NCI-H69 (cell line): ENCODE results near the gene ANKRD33.
A peak's percentile ranks its signal among the peaks of the same experiment; 100 is the strongest.
"Not testable (repeated sequence)": the region's sequence is repeated elsewhere in the genome, so short reads cannot be mapped to it uniquely, and the experiment has no call there.

ENCODE experiments used
- DNase-seq: peaks from one replicate; lab custom pipeline; 2025; lab: John Stamatoyannopoulos, UW

Gene ANKRD33

DNA sequence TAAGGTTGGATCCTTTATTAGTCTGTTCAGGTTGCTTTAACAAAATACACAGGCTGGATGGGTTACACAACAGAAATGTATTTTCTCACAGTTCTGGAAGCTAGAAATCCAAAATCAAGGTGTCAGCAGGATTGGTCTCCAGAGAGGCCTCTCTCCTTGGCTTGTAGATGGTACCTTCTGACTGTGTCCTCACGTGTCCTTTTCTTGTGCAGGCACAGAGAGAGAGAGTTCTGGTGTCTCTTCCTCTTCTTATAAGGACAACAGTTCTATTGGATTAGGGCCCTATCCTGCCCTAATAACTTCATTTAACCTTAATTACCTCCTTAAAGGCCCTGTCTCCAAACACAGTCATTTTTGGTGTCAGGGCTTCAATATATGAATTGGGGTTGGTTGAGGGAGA, 4.6 kb upstream of the ANKRD33 start:
- DNase-seq = no peak

DNA sequence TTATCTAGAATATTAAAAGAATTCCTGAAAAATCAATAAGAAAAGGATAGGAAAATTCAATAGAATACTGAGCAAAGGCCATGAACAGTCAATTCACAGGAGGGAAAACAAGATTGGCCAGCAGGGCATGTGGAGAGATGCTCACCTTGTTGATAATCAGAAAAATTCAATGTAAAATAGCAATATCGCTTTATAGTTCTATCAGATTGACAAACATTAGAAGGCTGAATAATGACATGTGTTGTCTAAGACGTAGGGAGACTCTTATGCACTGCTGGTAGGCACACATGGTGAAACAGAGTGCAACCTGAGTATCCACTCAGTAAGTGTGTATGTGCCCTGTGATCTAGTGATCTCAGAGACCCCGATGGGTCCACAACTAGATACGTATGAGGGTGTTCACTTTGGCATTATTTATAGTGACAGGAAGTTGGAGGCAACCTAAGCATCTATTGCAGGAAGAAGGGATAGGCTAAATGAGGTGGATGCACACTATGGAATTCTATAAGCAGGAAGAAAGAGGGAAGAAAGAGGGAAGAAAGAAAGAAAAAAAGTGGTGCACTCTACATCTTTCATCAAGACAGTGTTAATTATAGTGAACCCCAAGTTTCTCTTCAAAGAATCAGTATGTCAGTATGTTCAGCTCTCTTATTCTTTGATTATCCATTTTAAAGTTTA, 3.8 kb upstream of the ANKRD33 start:
- no peak for DNase-seq

DNA sequence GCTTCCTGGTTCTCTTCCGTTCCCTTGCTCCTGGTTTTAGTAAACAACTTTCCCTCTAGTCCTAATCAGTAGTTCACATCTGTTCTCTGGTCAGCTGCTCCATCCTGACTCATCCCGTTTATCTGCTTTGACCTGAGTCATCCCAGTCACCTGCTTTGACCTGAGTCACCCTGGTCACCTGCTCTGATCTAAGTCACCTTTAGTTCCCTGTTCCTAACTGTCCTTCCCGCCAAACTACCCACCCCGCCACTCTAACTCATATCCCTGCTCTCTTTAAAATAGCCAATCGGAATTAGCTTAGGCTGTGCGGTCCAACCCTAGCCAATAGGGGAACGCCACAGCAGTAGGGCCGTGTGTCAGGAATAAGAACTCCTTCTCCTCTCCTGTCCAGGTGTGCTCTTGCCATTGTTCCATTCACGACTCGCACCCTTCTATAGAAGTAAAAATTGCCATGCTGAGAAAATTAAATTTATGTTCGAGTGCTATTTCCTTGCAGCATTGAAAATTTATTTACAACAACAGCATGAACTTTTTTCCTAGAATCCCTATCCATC, 3.1 kb upstream of the ANKRD33 start:
- no peak for DNase-seq

DNA sequence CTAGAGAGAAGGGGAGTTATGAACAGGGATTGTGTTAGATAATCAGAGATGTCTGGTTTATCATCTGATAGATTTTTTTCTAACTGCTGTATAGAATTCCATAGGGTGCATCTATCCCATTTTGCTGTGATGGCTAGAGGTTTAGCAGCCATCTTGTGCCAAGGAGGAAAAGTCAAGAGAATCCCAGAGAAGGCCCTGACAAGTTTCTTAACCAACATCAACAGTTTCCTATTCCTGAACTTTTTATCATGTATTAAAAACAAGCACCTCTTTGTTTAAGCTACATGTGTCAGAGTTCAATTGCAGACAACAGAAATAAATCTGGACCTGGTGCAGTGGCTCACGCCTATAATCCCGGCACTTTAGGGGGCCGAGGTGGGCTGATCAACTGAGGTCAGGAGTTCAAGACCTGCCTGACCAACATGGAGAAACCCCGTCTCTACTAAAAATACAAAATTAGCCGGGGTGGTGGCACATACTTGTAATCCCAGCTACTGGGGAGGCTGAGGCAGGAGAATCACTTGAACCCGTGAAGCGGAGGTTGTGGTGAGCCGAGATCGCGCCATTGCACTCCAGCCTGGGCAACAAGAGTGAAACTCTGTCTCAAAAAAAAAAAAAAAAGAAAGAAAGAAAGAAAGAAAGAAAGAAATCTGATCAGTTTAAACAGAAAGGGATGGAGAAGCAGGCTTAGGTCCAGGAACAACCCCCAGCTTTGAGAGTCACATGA, 2.4 kb upstream of the ANKRD33 start:
- not testable (repeated sequence) for DNase-seq

DNA sequence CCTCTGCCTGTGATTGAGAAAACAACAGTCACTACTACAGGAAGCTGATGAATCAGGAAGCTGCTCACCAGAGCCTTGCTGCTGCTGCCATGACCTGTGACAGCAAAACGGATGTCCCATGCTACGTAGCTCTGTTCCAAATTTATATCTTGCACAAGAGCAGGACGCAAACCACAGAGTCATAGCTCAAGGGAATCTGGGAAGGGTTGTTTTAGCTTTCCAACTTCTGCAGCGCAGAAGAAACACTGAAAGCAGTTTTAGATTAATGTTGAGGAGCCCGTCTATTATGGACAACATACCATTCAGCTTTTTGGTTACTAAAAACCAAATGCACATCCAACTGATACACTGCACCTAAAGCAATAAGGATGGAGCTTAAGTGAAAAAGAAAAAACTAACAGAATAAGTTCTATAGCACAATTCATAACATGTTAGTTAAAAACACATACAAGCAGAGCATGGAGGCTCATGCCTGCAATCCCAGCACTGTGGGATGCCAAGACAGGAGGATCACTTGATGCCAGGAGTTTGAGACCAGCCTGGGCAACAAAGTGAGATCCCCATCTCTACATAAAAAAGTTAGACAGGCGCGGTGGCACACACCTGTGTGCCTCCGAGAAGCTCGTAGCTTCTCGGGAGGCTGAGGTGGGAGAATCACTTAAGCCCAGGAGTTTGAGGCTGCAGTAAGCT, 1.7 kb upstream of the ANKRD33 start:
- peak; percentile 32 for DNase-seq

DNA sequence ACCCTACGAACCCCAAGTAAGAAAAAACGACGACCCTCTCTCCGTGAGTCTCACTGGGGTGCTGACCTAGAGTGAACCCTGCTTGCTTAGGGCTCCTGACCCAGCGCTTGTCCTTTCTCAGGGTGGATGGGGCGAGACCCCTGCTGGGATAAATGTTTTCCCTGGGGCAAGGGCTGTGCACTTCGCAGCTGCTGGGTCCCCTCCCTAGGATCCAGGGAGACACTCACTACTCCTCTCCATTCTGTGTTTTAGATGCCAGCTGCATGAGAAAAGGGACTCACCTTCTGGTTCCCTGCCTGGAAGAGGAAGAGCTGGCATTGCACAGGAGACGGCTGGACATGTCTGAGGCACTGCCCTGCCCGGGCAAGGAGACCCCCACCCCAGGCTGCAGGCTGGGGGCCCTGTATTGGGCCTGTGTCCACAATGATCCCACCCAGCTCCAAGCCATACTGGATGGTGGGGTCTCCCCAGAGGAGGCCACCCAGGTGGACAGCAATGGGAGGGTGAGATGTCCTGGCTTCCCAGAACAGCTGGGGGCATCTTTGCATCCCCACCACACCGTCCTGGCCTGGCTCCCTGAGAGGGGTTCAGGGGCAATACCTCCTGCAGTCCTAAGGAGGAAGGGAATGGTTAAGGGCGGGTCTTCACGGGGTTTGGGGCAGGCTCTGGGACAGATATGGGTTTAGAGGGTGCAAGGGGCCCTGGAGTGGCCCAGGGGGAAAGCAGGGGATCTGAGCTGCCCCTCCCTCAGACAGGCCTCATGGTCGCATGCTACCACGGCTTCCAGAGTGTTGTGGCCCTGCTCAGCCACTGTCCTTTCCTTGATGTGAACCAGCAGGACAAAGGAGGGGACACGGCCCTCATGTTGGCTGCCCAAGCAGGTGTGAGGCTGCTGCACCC, 663 bp downstream of the ANKRD33 start:
- DNase-seq = peak; percentile 95

DNA sequence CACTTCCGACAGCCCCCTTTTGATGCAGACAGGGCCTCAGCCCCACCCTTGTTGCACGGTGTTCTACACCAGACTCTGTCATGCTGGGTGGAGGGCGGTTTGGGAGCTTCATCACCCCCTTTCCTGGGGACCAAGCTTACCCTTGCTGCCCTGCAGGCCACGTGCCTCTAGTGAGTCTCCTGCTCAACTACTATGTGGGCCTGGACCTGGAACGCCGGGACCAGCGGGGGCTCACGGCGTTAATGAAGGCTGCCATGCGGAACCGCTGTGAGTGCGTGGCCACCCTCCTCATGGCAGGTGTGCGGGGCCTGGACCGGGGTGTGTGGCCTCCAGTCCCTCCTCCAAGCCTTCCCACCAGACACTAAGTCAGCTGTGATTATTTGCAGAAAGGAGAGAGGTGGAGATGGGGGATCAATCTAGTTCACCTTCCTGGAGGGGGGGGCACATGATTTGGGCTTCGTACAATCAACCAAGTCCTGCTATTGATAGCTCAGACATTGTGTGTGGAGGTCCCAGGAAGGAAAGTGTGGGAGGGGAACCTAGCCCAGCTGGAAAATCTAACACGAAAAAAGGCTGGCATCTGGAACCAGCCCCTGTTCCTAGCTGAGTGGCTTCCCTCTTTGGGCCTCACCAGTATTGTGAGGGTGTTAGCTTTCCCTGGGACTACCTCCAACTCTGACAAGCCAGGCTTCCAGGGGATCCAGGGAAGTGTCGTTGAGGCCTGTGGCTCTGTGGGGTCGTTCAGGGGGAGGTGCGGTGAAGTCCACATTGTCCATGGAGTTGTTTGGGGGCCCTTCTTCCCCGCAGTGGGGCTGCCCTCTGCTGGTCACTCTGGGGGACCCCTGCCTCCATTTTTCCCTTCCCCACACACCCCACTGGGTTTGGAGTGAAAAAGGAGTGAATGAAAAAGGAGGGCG, 1.6 kb downstream of the ANKRD33 start:
- DNase-seq = peak; percentile 52

DNA sequence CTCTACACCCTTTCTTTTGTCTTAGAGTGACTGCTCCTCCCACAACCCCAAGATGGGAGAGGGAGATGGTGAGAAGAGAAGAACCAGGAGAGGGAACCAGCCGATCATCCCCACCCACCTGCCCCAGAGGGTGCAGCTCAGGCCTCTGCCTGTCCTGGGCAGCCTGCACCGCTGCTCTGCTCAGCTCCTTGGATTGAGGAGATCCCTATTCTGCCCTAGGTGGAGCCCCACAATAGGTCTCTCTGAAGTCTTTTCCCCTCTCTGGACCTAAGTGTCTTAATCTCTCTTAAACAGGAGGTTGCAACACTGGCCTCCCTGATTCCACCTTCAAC, 2.2 kb downstream of the ANKRD33 start:
- no peak for DNase-seq

DNA sequence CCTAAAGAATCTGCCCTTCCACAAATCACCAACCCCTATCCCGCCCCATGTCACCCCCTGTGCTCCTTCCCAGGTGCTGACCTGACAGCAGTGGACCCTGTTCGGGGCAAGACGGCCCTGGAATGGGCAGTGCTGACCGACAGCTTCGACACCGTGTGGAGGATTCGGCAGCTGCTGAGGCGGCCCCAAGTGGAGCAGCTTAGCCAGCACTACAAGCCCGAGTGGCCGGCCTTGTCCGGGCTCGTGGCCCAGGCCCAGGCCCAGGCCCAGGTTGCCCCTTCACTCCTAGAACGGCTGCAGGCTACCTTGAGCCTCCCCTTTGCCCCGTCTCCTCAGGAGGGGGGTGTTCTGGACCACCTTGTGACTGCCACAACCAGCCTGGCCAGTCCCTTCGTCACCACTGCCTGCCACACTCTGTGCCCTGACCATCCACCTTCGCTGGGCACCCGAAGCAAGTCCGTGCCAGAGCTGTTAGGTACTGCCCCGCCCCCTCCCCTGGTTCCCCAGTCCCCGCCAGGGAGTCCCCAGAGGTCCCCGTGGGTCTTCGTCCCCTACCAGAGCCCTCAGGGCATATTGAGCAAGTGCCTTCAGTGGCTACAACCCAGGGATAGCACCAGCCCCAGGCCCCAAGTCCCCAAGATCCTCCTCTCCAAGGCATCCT, 2.7 kb downstream of the ANKRD33 start:
- DNase-seq = no peak

DNA sequence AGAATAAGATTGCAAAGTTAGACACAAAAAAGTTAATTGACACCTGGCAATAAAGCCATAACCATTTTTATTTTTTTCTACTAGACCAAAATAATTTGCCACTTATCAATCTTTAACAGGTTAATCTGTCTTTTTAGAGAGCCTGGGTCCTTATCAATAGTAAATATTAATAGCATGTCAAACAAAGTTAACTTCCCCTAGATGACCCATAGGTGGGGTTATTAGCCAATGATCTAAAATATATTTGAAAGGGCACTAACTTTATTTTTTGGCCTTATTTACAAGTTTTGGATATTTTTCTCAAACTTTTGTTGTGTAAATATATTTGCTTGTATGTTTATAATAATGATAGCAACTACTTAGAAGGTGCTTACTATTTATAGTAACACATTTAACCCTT, 3.9 kb downstream of the ANKRD33 start:
- DNase-seq = no peak

DNA sequence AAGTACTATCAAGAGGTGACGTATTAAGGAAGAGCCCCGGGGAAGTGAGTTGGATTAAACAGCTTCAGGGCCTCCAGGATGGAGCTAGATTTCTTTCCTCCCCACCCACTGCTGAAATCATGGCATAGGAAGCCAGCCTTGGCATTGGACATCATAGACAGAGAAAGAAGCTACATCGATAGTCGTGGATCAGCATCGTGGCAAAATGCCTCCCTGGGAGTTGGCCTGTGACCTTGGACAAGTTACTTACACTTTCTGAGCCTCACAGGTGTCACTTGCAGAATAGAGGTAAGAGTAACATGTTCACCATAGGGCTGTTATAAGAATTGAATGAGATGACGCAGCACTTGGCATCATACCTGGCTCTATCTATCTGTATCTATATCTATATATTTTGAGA, 5.9 kb downstream of the ANKRD33 start:
- DNase-seq = no peak

DNA sequence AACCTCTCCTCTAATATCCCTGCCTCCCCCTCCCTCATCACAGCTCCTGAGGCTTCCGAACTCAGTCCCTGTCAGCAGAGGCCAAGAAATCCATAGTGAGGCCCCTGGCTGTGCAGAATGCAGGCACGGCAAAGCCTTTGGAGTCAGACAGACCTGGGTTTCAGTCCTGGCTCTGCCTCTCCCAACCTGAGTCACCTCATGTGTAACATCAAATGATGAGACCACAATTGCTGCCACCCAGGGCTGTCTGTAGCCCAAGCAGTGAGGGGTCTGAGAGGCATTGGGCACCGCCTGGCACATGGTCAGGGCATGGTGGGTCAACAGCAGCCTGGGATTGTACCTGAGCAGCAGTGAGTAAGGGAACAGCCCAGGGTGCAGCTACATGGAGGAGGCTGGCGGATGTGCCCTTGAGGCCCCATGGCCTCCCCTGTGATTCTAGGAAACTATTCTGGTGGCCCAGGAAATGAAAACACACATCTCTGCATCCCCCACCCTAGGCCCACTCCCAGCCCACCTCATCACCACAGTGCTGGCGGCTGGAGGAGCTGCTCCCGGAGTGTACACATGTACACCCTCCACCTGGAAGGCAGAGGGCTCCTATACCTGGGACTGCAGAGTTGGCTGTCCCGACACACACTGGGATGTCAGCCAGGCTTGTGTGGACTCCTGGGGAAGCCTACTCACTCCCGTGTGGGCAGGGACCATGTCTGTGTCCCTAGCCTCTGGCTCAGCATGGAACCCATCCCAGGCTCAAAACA, 7.7 kb downstream of the ANKRD33 start:
- DNase-seq = no peak

DNA sequence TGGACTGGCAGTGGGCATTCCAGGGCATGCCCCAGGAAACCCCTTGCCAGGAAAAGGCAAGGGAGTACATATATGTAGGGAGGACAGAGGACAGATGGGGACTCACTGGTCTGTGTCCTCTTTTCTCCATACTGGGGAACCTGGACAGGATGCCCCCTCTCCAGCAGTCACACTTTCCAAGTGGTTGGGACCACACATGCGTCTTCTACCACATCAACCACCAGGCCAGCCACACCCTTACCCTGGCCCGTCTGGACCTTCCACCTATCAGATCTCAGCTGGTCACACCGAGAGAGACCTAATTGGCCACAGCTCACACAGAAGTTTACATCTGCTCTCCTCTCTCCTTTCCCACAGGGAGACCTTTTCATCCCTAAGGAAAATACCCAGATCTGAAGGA, 8.3 kb downstream of the ANKRD33 start:
- no peak for DNase-seq

DNA sequence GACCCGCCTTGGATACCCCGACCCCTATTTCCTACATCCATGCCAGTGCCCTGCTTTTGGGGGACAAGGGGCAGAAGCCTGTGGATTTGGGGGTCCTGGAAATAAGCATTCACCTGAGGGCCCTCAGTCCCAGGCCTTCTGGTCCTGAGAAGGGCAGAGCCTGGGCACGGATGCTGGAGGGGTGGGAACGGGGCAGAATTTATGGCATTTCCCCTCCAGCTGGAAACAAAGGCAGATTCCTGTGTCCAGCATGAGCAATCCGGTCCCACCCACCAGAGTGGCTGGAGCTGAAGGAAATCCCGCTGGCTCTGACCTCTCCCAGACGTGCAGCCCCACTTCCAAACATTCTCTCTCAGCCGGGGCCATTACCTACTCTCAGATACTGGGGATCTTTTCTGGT, 9.3 kb downstream of the ANKRD33 start:
- DNase-seq = no peak

DNA sequence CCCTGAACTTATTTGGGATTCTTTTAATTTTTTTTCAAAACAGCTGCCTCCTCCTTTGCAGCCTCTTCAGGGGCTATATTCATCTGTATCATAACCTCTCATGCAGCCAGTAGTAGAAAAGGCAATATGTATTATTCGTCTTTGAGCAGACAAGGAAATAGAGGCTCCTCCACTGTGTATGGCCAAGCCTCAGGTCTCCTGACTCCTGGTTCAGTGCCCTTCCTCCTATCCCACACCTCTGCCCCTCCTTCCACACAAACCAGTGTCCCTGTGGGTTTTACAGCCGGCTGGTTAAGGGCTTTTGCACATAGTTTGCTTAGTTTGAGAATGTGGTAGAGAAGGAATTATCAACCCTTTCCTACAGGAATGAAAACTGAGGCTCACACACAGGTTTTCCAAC, 10.6 kb downstream of the ANKRD33 start:
- no peak for DNase-seq

DNA sequence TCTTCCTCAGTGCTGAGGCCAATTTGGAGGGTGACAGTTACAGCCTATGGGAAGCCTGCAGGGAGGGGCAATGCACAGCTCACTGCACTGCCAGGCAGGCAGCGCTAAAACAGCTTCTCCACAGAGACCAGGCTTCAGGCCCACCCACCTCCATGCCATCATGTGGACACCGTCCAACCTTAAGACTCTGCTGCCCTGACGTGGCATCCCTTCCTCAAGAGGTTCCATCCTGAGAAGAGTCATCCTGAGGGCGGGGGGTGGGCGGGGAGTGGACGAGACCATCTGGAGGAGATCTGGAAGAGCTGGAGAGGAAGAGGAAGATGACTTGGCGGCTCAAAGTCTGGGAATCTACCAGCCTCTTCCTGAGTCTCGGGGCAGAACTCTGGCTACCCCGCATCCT, 11.0 kb downstream of the ANKRD33 start:
- DNase-seq = no peak

DNA sequence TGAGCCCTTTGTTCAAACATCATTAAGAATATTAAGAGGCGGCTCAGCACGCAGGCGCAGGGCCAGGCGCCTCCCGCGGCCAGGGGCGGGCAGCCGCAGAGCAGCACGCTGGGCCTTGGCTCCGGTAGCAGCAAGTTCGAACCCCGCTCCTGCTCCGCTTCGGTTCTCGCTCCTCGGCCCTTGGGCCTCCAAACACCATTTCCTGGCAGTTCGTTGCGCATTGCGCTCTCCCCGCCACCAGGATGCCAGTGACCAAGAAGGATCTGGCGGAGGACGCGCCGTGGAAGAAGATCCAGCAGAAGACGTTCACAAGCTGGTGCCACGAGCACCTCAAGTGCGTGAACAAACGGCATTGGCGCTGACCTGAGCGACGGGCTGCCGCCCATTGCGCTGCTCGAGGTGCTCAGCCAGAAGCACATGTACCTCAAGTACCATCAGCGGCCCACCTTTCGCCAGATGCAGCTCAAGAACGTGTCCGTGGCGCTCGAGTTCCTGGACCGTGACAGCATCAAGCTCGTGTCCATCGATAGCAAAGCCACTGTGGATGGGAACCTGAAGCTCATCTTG, 12.5 kb downstream of the ANKRD33 start:
- DNase-seq = peak; percentile 79

DNA sequence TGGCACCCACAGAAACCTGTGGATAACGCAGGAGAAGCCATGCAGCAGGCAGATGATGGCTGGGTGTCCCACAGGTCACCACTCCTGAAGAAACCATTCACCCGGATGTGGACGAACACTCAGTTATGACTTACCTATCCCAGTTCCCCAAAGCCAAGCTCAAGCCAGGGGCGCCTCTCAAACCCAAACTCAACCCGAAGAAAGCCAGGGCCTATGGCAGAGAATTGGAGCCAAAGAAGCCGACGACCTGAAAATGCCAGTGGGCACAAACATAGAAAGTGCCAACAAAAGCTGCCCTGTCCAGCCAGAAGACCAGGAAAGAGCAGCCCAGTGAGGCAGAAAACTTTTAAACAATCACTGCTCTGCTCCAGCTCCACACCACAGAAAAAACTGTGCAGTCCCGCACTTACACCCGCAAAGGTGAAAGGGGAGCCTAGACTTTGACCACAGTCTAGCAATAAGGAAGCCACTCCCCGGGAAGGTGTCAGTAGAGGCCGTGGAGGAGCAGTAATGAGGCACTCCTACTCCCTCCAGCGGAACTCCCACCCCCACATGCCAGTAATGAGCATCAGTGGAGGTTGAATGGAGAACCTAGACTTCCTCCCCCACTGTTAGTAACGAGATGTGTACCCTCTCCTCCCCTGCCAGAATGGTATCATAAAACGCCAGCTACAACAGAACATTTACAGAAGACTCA, 13.4 kb downstream of the ANKRD33 start:
- no peak for DNase-seq

DNA sequence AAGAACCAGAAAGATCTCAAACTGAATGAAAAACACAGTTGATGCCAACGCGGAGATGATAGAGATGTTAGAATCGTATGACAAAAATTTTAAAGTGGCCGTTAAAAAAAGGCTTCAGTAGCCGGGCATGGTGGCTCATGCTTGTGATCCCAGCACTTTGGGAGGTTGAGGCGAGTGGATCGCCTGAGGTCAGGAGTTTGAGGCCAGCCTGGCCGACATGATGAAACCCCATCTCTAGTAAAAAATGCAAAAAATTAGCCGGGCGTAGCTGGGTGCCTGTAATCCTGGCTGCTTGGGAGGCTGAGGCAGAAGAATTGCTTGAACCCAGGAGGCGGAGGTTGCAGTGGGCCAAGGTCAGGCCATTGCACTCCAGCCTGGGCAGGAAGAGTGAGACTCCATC, 14.0 kb downstream of the ANKRD33 start:
- no peak for DNase-seq
